ENCODE measurements around the gene RPS6KL1.

RPS6KL1 gene

GRCh38 chr14:74875204-74875603 lies 47.9 kb downstream of the RPS6KL1 start:
- Histone ChIP-seq H3K36me3 (ENCODE audit: control insufficient read depth in 2 of 2, insufficient read depth in 1 of 2, low read length in 2 of 2) (no peaks in the 10 kb centered on the region), H3K27ac (ENCODE audit: extremely low read depth, low read depth, low read length) (no peak overlapping the region), H3K9me3 (ENCODE audit: control insufficient read depth, insufficient read depth, low read depth, low read length) (no peaks in the 10 kb centered on the region), H3K4me1 (ENCODE audit: control insufficient read depth, insufficient read depth, low read length) (no peaks in the 10 kb centered on the region), H3K4me3 (ENCODE audit: low read depth, low read length) (no peak overlapping the region)
- POLR2A ChIA-PET: no interaction called here
- CTCF ChIA-PET: interaction anchor here (0.7 to 6.8 kb wide), 4 partner anchors 14 to 410 kb away, joined by 3 to 49 read pairs (median 4); no protein-coding TSS in a partner anchor
- TF ChIP-seq ZNF768 (tag by site-specific recombination; IDR thresholded peaks at IDR 0.05) (0 out of 2 replicates have a peak, but pooled peaks have one; percentile 30), ZFP3 (tag by site-specific recombination; IDR thresholded peaks at IDR 0.05; ENCODE audit: low read depth) (no peak)

GRCh38 chr14:74871819-74872218 lies 51.2 kb downstream of the RPS6KL1 start:
- H3K4me1 ChIP-seq (ENCODE audit: control insufficient read depth, insufficient read depth, low read length): no peaks in the 10 kb centered on the region
- no peaks in the 10 kb centered on the region for H3K36me3 ChIP-seq (ENCODE audit: control insufficient read depth in 2 of 2, insufficient read depth in 1 of 2, low read length in 2 of 2)
- POLR2A ChIA-PET: interaction anchor here (0.6 to 1.3 kb wide), 3 partner anchors 9 to 191 kb away, joined by 3 to 9 read pairs (median 3); no protein-coding TSS in a partner anchor
- TF ChIP-seq ZNF169 (tag by site-specific recombination; IDR thresholded peaks at IDR 0.05) (no peak), ZNF626 (tag by site-specific recombination; IDR thresholded peaks at IDR 0.05) (no peak), GLIS1 (tag by site-specific recombination; IDR thresholded peaks at IDR 0.05) (peak; percentile 59)
- no peak overlapping the region for H3K27ac ChIP-seq (ENCODE audit: extremely low read depth, low read depth, low read length)
- H3K9me3 ChIP-seq (ENCODE audit: control insufficient read depth, insufficient read depth, low read depth, low read length): no peaks in the 10 kb centered on the region
- CTCF ChIA-PET: interaction anchor here (0.7 to 6.8 kb wide), 3 partner anchors 11 to 217 kb away, joined by 3 to 49 read pairs (median 12); no protein-coding TSS in a partner anchor
- H3K4me3 ChIP-seq (ENCODE audit: low read depth, low read length): no peak overlapping the region

GRCh38 chr14:74868739-74869138 lies 54.3 kb downstream of the RPS6KL1 start:
- CTCF ChIA-PET: interaction anchor here (0.6 to 6.8 kb wide), 3 partner anchors 8 to 433 kb away, joined by 4 to 49 read pairs (median 5); no protein-coding TSS in a partner anchor
- Histone ChIP-seq H3K27ac (ENCODE audit: extremely low read depth, low read depth, low read length) (no peak overlapping the region), H3K4me3 (ENCODE audit: low read depth, low read length) (no peak overlapping the region), H3K4me1 (ENCODE audit: control insufficient read depth, insufficient read depth, low read length) (no peaks in the 10 kb centered on the region), H3K36me3 (ENCODE audit: control insufficient read depth in 2 of 2, insufficient read depth in 1 of 2, low read length in 2 of 2) (no peaks in the 10 kb centered on the region), H3K9me3 (ENCODE audit: control insufficient read depth, insufficient read depth, low read depth, low read length) (no peaks in the 10 kb centered on the region)
- TF ChIP-seq ZNF2 (tag by site-specific recombination; IDR thresholded peaks at IDR 0.05) (no peak), ZNF362 (tag by site-specific recombination; IDR thresholded peaks at IDR 0.05) (no peak), ZNF274 (IDR thresholded peaks at IDR 0.05; ENCODE audit: low read length) (no peak), ZNF274 (tag by site-specific recombination; IDR thresholded peaks at IDR 0.05; ENCODE audit: borderline replicate concordance) (no peak), ZSCAN18 (tag by site-specific recombination; IDR thresholded peaks at IDR 0.05) (no peak), ZNF518A (tag by site-specific recombination; conservative IDR thresholded peaks at IDR 0.05; ENCODE audit: low read depth) (no peak), ZNF670 (tag by site-specific recombination; IDR thresholded peaks at IDR 0.05; ENCODE audit: low read depth) (no peak), IKZF3 (tag by site-specific recombination; IDR thresholded peaks at IDR 0.05) (no peak), ZNF335 (tag by site-specific recombination; conservative IDR thresholded peaks at IDR 0.05) (no peak), ZNF792 (tag by site-specific recombination; IDR thresholded peaks at IDR 0.05) (no peak), ZNF768 (tag by site-specific recombination; IDR thresholded peaks at IDR 0.05) (no peak), PRDM1 (tag by site-specific recombination; IDR thresholded peaks at IDR 0.05) (no peak)
- POLR2A ChIA-PET: no interaction called here
